ENCODE measurements around the gene CYP2D6.

DNA sequence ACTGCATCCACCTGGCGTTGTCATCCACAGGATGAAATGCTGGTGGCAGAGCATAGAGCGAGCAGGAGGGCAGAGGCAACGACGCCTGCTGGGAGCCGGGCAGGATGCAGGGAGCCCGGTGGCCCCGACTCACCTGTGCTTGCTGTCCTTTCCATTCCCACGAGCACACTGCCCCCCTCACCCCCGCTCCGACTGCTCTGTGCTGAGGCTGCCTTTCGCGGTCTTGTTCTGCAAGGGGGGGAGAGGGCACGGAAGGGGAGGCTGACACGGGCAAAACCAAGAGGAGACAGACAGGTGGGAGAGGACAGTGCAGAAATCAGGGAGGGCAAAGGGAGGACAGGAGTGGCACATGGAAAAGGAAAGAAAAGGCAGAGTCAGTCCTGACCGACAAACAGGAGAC lies 37.9 kb upstream of the CYP2D6 start:
- TF ChIP-seq ZNF263 (CRISPR knock-in tag; IDR thresholded peaks at IDR 0.05) (no peak), NBN (conservative IDR thresholded peaks at IDR 0.05) (no peak), HIVEP1 (CRISPR knock-in tag; IDR thresholded peaks at IDR 0.05) (no peak), KAT7 (CRISPR knock-in tag; IDR thresholded peaks at IDR 0.05; ENCODE audit: borderline replicate concordance) (no peak), ETV5 (CRISPR knock-in tag; IDR thresholded peaks at IDR 0.05; ENCODE audit: borderline replicate concordance) (no peak), PRMT3 (CRISPR knock-in tag; IDR thresholded peaks at IDR 0.05; ENCODE audit: borderline replicate concordance, low read depth) (no peak), TP53 (CRISPR knock-in tag; conservative IDR thresholded peaks at IDR 0.05) (no peak)
- TF ChIP-seq, protein P1, sequence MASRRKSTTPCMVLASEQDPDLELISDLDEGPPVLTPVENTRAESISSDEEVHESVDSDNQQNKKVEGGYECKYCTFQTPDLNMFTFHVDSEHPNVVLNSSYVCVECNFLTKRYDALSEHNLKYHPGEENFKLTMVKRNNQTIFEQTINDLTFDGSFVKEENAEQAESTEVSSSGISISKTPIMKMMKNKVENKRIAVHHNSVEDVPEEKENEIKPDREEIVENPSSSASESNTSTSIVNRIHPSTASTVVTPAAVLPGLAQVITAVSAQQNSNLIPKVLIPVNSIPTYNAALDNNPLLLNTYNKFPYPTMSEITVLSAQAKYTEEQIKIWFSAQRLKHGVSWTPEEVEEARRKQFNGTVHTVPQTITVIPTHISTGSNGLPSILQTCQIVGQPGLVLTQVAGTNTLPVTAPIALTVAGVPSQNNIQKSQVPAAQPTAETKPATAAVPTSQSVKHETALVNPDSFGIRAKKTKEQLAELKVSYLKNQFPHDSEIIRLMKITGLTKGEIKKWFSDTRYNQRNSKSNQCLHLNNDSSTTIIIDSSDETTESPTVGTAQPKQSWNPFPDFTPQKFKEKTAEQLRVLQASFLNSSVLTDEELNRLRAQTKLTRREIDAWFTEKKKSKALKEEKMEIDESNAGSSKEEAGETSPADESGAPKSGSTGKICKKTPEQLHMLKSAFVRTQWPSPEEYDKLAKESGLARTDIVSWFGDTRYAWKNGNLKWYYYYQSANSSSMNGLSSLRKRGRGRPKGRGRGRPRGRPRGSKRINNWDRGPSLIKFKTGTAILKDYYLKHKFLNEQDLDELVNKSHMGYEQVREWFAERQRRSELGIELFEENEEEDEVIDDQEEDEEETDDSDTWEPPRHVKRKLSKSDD (CRISPR knock-in tag; IDR thresholded peaks at IDR 0.05; ENCODE audit: low read depth) = no peak
- TF ChIP-seq, protein P2, sequence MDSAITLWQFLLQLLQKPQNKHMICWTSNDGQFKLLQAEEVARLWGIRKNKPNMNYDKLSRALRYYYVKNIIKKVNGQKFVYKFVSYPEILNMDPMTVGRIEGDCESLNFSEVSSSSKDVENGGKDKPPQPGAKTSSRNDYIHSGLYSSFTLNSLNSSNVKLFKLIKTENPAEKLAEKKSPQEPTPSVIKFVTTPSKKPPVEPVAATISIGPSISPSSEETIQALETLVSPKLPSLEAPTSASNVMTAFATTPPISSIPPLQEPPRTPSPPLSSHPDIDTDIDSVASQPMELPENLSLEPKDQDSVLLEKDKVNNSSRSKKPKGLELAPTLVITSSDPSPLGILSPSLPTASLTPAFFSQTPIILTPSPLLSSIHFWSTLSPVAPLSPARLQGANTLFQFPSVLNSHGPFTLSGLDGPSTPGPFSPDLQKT (CRISPR knock-in tag; IDR thresholded peaks at IDR 0.05; ENCODE audit: borderline replicate concordance) = no peak
- TF ChIP-seq, protein P3, sequence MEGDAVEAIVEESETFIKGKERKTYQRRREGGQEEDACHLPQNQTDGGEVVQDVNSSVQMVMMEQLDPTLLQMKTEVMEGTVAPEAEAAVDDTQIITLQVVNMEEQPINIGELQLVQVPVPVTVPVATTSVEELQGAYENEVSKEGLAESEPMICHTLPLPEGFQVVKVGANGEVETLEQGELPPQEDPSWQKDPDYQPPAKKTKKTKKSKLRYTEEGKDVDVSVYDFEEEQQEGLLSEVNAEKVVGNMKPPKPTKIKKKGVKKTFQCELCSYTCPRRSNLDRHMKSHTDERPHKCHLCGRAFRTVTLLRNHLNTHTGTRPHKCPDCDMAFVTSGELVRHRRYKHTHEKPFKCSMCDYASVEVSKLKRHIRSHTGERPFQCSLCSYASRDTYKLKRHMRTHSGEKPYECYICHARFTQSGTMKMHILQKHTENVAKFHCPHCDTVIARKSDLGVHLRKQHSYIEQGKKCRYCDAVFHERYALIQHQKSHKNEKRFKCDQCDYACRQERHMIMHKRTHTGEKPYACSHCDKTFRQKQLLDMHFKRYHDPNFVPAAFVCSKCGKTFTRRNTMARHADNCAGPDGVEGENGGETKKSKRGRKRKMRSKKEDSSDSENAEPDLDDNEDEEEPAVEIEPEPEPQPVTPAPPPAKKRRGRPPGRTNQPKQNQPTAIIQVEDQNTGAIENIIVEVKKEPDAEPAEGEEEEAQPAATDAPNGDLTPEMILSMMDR (CRISPR knock-in tag; IDR thresholded peaks at IDR 0.05) = no peak

Data from HepG2 (cell line).